B cell (primary cell): ENCODE data around the gene RBM17. TPM values are rescaled to one million over a fixed set of nuclear protein-coding genes. Genes with fewer than 3 reads are reported as not detected.

Experiments
- ATAC-seq: fragments of 200-7000 bp; cut with Tn5 transposase; one replicate; pipeline ENCODE4 v1.10.0; 2021; ENCODE audit warnings: low read depth, mild to moderate bottlenecking, moderate number of reproducible peaks, moderate library complexity
- CTCF ChIA-PET: fragments of 350-600 bp; sonication (Branson Sonifier 250); formaldehyde crosslinking; loops from one replicate; lab custom pipeline; 2021; ENCODE audit warnings: antibody characterized with exemption, inconsistent platforms; lab: Charles Lee
- POLR2A ChIA-PET: fragments of 350-600 bp; sonication (Branson Sonifier 250); formaldehyde crosslinking; loops from one replicate; lab custom pipeline; 2021; ENCODE audit warnings: antibody characterized with exemption; lab: Charles Lee
- DNase-seq: peaks from one replicate; pipeline ENCODE4 v3.0.0; 2013
- H2AFZ ChIP-seq: 2 replicates; pipeline ENCODE4 v1.6.1; 2012; ENCODE audit warnings: mild to moderate bottlenecking, low read depth, low read length; ENCODE audit not compliant: insufficient read depth, poor library complexity, severe bottlenecking
- H3K27ac ChIP-seq, 2 donors: 1 replicate in 1 of 2; 2 replicates in 1 of 2; pipeline ENCODE4 v1.5.1; 2012 to 2013; ENCODE audit warnings: low read length in 2 of 2, mild to moderate bottlenecking in 2 of 2, moderate library complexity in 1 of 2
- H3K27me3 ChIP-seq, 4 experiments: fragments of 200-600 bp in 1 of 4; sonication (generic) in 1 of 4; replicated peaks in 1 of 4; 1 replicate in 2 of 4; 2 replicates in 2 of 4; pipeline versions ENCODE4 v1.6.1 to v1.7.0; 2013 to 2016; ENCODE audit warnings: low read length in 3 of 4, mild to moderate bottlenecking in 2 of 4, mixed read lengths in 1 of 4, moderate library complexity in 1 of 4; ENCODE audit not compliant: insufficient read depth in 4 of 4, control insufficient read depth in 3 of 4; ENCODE audit errors: control extremely low read depth in 1 of 4
- H3K36me3 ChIP-seq, 2 experiments: replicated peaks in 1 of 2; 1 replicate in 1 of 2; 2 replicates in 1 of 2; pipeline versions ENCODE4 v1.6.1 to v1.7.1; 2013; ENCODE audit warnings: low read length in 1 of 2; ENCODE audit not compliant: insufficient read depth in 2 of 2, control insufficient read depth in 1 of 2; ENCODE audit errors: control extremely low read depth in 1 of 2, extremely low read depth in 1 of 2
- H3K4me1 ChIP-seq, 2 donors: fragments of 200-600 bp in 1 of 2; sonication (generic) in 1 of 2; 1 replicate in 1 of 2; 2 replicates in 1 of 2; pipeline versions ENCODE4 v1.5.1 to v1.6.1; 2013 to 2017; ENCODE audit warnings: low read length in 2 of 2; ENCODE audit not compliant: control insufficient read depth in 2 of 2, insufficient read depth in 2 of 2
- H3K4me2 ChIP-seq: replicated peaks from 2 replicates; pipeline ENCODE3; 2012; ENCODE audit warnings: mild to moderate bottlenecking, low read depth, low read length; ENCODE audit not compliant: poor library complexity, severe bottlenecking
- H3K4me3 ChIP-seq, 5 experiments: fragments of 200-600 bp in 1 of 5; sonication (generic) in 1 of 5; 1 replicate in 3 of 5; 2 replicates in 2 of 5; pipeline versions ENCODE4 v1.5.1 to v1.7.0; 2011 to 2016; ENCODE audit warnings: low read length in 4 of 5, mild to moderate bottlenecking in 4 of 5, low read depth in 2 of 5, control low read depth in 1 of 5, moderate library complexity in 1 of 5; ENCODE audit not compliant: insufficient read depth in 1 of 5; ENCODE audit errors: control extremely low read depth in 1 of 5, extremely low read depth in 1 of 5
- H3K79me2 ChIP-seq: fragments of 200-600 bp; sonication (generic); one replicate; pipeline ENCODE4 v1.6.0; 2016; ENCODE audit warnings: low read length; ENCODE audit not compliant: control insufficient read depth, insufficient read depth
- H3K9ac ChIP-seq: fragments of 200-600 bp; sonication (generic); 2 replicates; pipeline ENCODE4 v1.6.1; 2017; ENCODE audit warnings: mild to moderate bottlenecking, low read length, moderate library complexity
- H3K9me3 ChIP-seq, 3 donors: one replicate each; pipeline versions ENCODE4 v1.6.1 to v1.7.1; 2013; ENCODE audit warnings: low read length in 2 of 3; ENCODE audit not compliant: control insufficient read depth in 2 of 3, insufficient read depth in 1 of 3; ENCODE audit errors: control extremely low read depth in 1 of 3
- H4K20me1 ChIP-seq: 2 replicates; pipeline ENCODE4 v1.6.0; 2012; ENCODE audit warnings: mild to moderate bottlenecking, low read length; ENCODE audit not compliant: insufficient read depth, control insufficient read depth, poor library complexity, severe bottlenecking
- H3K27ac Mint-ChIP-seq: one replicate; pipeline ENCODE4 v1.8.0; 2021; ENCODE audit warnings: mixed read lengths
- H3K27me3 Mint-ChIP-seq: one replicate; pipeline ENCODE4 v1.8.0; 2021; ENCODE audit warnings: mixed read lengths
- H3K4me1 Mint-ChIP-seq: one replicate; pipeline ENCODE4 v1.8.0; 2021; ENCODE audit warnings: mixed read lengths
- H3K4me3 Mint-ChIP-seq: one replicate; pipeline ENCODE4 v1.8.0; 2021; ENCODE audit warnings: mixed read lengths
- H3K9me3 Mint-ChIP-seq: one replicate; pipeline ENCODE4 v1.8.0; 2022; ENCODE audit warnings: mixed read lengths; ENCODE audit not compliant: insufficient read depth
- CTCF ChIP-seq: fragments of 200-600 bp; IDR thresholded peaks from one replicate; pipeline ENCODE4 v1.8.0; 2022; ENCODE audit warnings: antibody characterized with exemption, mild to moderate bottlenecking
- EZH2 ChIP-seq: IDR thresholded peaks from 2 replicates; pipeline ENCODE4 v1.6.1; 2012; ENCODE audit warnings: borderline replicate concordance, low read depth, mild to moderate bottlenecking, moderate library complexity, low read length; ENCODE audit not compliant: insufficient read depth, poor library complexity, severe bottlenecking
- WGBS: methylation state at CpG from one replicate; pipeline ENCODE4 v1.1.5; 2013; ENCODE audit warnings: missing lambda C conversion rate; ENCODE audit not compliant: insufficient coverage; 5-methylcytosine and 5-hydroxymethylcytosine counted together
- intact Hi-C: fragments of 100-400 bp; cut with micrococcal nuclease; formaldehyde crosslinking; loops from one replicate; pipeline ENCODE4 v1.10.0; 2022
- polyA plus RNA-seq: library from polyadenylated mRNA; depleted of rRNA; stranded (reverse); fragments of >200 nt; gene quantifications from 2 replicates; pipeline ENCODE4 v1.2.3, GENCODE V29; 2012
- total RNA-seq, 2 donors: library from RNA; stranded (reverse); fragments of 120-200 nt in 1 of 2; gene quantifications; 1 replicate in 1 of 2; 2 replicates in 1 of 2; pipeline versions ENCODE4 v1.2.3 to v1.2.4, GENCODE V29; 2013 to 2022

Gene RBM17
- total and polyA plus RNA-seq, 2 donors (not counting 1 experiment from before 2014, with no cell fraction given), result 34.7 to 168 TPM

GRCh38 chr10:6045314-6045848 lies 43.5 kb upstream of the RBM17 start:
- H3K4me3 ChIP-seq, result peak overlapping the region in 3 of 5 experiments; percentile 2 to 30 (median 5)
- no peaks in the 10 kb centered on the region for H4K20me1 ChIP-seq
- no peaks in the 10 kb centered on the region for H3K27me3 Mint-ChIP-seq
- no peaks in the 10 kb centered on the region for H3K36me3 ChIP-seq
- peak overlapping the region; percentile 82 for H3K4me3 Mint-ChIP-seq
- peak overlapping the region; percentile 21 to 69 for H3K27ac ChIP-seq
- no peaks in the 10 kb centered on the region for H3K9me3 ChIP-seq
- no CpG with 5 or more reads among the region's 8 CpGs for WGBS
- ChIA-PET POLR2A (no interaction called here), CTCF (interaction anchor here (1.1 to 12.5 kb wide), 5 partner anchors 23 to 69 kb away, joined by 3 to 186 read pairs (median 4); no protein-coding TSS in a partner anchor)
- intact Hi-C loops, result no loop called here
- peak overlapping the region; percentile 41 for H3K9ac ChIP-seq
- H2AFZ ChIP-seq, result peak overlapping the region; percentile 48
- TF ChIP-seq EZH2 (no peak), CTCF (no peak)
- no peaks in the 10 kb centered on the region for H3K9me3 Mint-ChIP-seq
- ATAC-seq (no peak), DNase-seq (no peak)
- peak overlapping the region; percentile 58 for H3K4me2 ChIP-seq
- H3K4me1 Mint-ChIP-seq, result peaks cover 75% of the 10 kb centered on the region
- no peaks in the 10 kb centered on the region for H3K79me2 ChIP-seq
- peaks cover 57 to 58% of the 10 kb centered on the region in 2 donors for H3K4me1 ChIP-seq
- H3K27me3 ChIP-seq, result no peaks in the 10 kb centered on the region
- H3K27ac Mint-ChIP-seq, result peak overlapping the region; percentile 94
